Activated naive CD4-positive, alpha-beta T cell treated with anti-CD3 and anti-CD28 coated beads, Interleukin-2, amount 50 U/mL, for 72 hours (primary cell): Measurements from ENCODE around the gene PAMR1. TPM values are rescaled to one million over a fixed set of nuclear protein-coding genes. Genes with fewer than 3 reads are reported as not detected.
"Not testable (repeated sequence)": the region's sequence is repeated elsewhere in the genome, so short reads cannot be mapped to it uniquely, and the experiment has no call there.

Source experiments
- ATAC-seq, 2 donors: fragments of 150-1000 bp; cut with Tn5 transposase; 2 replicates each; pipeline ENCODE4 v1.10.0; 2021; ENCODE audit warnings: mild to moderate bottlenecking in 2 of 2, moderate library complexity in 2 of 2
- DNase-seq, 2 donors: peaks; one replicate each; pipeline ENCODE4 v3.0.0; 2021 to 2022; ENCODE audit warnings: low spot score in 2 of 2
- H3K27ac Mint-ChIP-seq, 2 donors: one replicate each; pipeline ENCODE4 v1.8.0; 2022; ENCODE audit warnings: mild to moderate bottlenecking in 2 of 2, mixed read lengths in 2 of 2
- H3K36me3 Mint-ChIP-seq, 2 donors: one replicate each; pipeline ENCODE4 v1.8.0; 2022; ENCODE audit warnings: mixed read lengths in 2 of 2
- H3K9me3 Mint-ChIP-seq, 2 donors: one replicate each; pipeline ENCODE4 v1.8.0; 2022; ENCODE audit warnings: mixed read lengths in 2 of 2
- total RNA-seq, 2 donors: library from RNA; stranded (reverse); gene quantifications; one replicate each; pipeline ENCODE4 v1.2.3, GENCODE V29; 2022

The PAMR1 gene
- total RNA-seq, 2 donors from 2014 or later, result not detected

DNA sequence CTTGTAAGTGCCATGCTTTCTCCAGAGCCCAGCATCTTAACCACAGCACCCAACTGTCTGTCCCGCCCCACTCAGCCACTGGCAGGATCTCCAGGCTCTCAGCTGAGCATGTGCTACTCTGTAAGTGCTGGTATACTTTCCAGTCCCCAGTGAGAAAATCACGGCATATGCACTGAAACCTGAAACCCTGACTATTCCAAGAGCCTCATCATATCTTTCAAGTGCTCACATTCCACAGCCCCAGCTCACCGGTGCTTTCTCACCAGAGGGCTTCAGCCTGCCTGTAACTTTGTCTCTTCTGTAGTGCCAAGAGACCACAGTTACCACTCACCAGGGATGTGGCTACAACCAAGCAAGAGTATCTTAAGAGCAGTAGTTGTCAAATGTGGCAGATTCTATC, 24.4 kb upstream of the PAMR1 start:
- no peak for ATAC-seq
- H3K36me3 Mint-ChIP-seq, result no peaks in the 10 kb centered on the region

GRCh38 chr11:35548925-35549561, 23.6 kb upstream of the PAMR1 start:
- Mint-ChIP-seq H3K9me3 (no peaks in the 10 kb centered on the region), H3K27ac (no peak overlapping the region), H3K36me3 (no peaks in the 10 kb centered on the region)
- no peak for ATAC-seq
- DNase-seq, result no peak

More for the DNA sequence above, 24.4 kb upstream of the PAMR1 start:
- no peak for DNase-seq
- no peaks in the 10 kb centered on the region for H3K9me3 Mint-ChIP-seq
- H3K27ac Mint-ChIP-seq, result no peak overlapping the region

DNA sequence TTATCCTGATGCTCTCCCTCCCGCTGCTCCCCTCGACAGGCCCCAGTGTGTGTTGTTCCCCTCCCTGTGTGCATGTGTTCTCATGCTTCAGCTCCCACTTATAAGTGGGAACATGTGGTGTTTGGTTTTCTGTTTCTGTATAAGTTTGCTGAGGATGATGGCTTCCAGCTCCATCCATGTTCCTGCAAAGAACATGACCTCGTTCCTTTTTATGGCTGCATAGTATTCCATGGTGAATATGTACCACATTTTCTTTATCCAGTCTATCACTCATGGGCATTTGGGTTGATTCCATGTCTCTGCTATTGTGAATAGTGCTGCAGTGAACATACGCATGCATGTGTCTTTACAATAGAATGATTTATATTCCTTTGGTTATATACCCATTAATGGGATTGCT, 22.6 kb upstream of the PAMR1 start:
- DNase-seq, ATAC-seq, H3K36me3 Mint-ChIP-seq, H3K27ac Mint-ChIP-seq, H3K9me3 Mint-ChIP-seq: not testable (repeated sequence)

DNA sequence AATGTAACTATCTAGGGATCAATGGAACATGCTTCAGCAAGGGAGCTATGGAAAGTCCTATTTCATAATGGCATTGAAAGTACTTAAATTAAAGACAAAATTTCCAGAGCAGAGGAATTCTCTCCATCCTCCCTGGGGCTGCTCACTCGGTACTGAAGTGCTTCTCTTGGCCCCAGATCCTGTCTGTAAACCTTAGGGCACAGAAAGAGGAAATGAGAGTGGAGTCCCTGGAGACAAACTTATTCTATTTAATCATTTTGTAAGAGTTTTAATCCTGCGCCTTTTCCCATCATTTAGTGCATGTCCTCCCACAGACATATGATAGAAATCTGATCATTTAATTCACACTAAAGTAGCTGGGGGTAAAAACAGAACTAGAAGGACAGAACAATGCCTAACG, 20.9 kb upstream of the PAMR1 start:
- ATAC-seq, result no peak
- DNase-seq, result no peak
- Mint-ChIP-seq H3K9me3 (no peaks in the 10 kb centered on the region), H3K27ac (no peak overlapping the region), H3K36me3 (no peaks in the 10 kb centered on the region)

DNA sequence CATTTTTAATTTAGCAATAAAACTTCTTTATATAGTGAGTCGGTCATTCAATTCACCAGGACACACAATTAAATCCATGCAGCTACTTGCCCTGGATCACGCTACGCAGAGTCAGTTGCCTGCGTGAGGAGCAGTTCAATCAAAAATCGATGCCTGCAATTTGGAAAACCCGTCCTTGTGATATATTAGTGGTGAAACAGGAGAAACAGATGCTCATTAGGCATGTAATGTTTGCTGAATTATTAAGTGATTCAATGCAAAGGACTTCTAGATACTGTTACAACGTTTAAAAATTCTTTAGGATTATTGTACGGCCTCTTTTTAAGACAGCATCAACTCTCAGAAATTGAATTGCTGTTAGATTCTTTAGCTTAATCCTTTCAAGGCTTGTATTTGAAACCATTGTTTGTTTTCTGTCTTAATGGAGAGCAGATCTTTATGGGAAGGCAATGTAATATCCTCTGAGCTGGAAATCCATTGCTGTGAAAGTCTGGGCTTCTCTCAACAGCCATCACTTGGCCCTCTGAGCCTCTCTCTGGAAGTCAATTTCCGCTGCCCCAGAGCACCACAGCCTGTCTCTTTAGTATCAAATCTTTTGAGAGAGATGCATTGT, 20.1 kb upstream of the PAMR1 start:
- DNase-seq (no peak), ATAC-seq (no peak)
- Mint-ChIP-seq H3K27ac (no peak overlapping the region), H3K9me3 (no peaks in the 10 kb centered on the region), H3K36me3 (no peaks in the 10 kb centered on the region)

GRCh38 chr11:35543481-35543880, 18.1 kb upstream of the PAMR1 start:
- no peak overlapping the region for H3K27ac Mint-ChIP-seq
- no peak for ATAC-seq
- H3K9me3 Mint-ChIP-seq, result no peaks in the 10 kb centered on the region
- DNase-seq, result no peak
- H3K36me3 Mint-ChIP-seq, result no peaks in the 10 kb centered on the region

DNA sequence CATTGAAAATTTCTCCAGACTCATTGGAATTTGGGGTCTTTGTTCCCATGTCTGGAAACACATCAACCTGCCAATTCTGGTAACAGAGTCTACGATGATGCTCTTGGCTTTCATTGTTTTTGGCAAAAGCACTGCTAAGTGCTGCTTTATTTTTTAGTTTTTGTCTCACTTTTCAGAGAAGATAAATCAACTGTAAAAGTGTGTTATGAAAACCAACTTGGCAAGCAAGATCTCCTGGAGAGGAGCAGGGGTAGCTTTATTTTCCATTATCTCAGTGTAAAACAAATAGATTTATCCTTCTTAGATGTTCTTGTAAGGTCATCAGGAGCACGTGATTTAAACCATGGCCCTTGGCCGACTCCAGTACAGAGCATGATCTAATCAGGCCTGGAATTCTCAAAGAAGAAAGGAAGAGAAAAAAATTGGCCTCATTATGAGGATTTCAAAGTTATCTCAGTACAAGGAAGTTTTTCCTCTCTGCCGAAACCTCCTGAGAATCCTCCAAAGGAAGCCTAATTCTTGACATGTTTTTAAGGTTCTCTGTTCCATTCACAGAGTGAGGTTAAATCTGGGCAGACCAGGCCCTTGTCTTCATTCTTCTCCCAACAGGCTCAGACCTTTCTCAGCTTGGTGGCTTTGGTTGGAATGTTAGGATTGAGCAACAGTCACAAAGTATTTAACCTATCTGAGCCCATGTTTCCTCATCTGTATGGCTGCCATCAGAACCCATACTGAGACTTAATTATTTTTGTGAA, 16.4 kb upstream of the PAMR1 start:
- DNase-seq, result no peak
- Mint-ChIP-seq H3K27ac (no peak overlapping the region), H3K36me3 (no peaks in the 10 kb centered on the region), H3K9me3 (no peaks in the 10 kb centered on the region)
- no peak for ATAC-seq

- DNase-seq, result no peak
- no peak overlapping the region for H3K27ac Mint-ChIP-seq
- no peak for ATAC-seq
- no peaks in the 10 kb centered on the region for H3K9me3 Mint-ChIP-seq
- no peaks in the 10 kb centered on the region for H3K36me3 Mint-ChIP-seq
These were observed 15.1 kb upstream of the PAMR1 start for GRCh38 chr11:35540526-35540925.

DNA sequence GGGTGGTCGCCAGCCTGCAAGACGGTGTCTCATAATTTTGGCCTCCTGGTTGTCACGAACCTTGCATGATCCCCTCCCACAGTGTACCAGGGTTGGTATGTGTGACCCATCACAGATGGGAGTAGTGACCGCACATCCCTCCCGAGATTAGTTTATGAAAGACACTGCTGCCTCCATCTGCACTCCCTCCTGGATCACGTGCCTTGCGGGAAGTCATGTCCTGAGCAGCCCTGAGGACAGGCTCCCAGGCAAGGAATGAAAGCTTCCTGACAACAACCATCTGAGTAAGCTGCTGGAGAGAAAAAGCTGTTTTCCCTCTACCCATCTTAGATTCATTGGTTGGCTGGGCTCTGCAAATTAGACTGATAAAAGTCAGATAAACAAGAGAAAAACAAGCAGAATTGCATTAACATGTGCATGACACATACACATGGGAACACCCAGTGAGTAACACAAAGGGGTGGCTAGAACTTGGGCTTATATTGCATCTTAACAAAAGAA, 14.4 kb upstream of the PAMR1 start:
- H3K36me3 Mint-ChIP-seq, result no peaks in the 10 kb centered on the region
- H3K9me3 Mint-ChIP-seq, result no peaks in the 10 kb centered on the region
- H3K27ac Mint-ChIP-seq, result no peak overlapping the region
- ATAC-seq (no peak), DNase-seq (no peak)

GRCh38 chr11:35539256-35539655, 13.8 kb upstream of the PAMR1 start:
- Mint-ChIP-seq H3K27ac (no peak overlapping the region), H3K9me3 (no peaks in the 10 kb centered on the region), H3K36me3 (no peaks in the 10 kb centered on the region)
- DNase-seq, result no peak
- no peak for ATAC-seq

- ATAC-seq (no peak), DNase-seq (no peak)
- Mint-ChIP-seq H3K9me3 (no peaks in the 10 kb centered on the region), H3K36me3 (no peaks in the 10 kb centered on the region), H3K27ac (no peak overlapping the region)
These were observed 11.1 kb upstream of the PAMR1 start for GRCh38 chr11:35536470-35536869.

DNA sequence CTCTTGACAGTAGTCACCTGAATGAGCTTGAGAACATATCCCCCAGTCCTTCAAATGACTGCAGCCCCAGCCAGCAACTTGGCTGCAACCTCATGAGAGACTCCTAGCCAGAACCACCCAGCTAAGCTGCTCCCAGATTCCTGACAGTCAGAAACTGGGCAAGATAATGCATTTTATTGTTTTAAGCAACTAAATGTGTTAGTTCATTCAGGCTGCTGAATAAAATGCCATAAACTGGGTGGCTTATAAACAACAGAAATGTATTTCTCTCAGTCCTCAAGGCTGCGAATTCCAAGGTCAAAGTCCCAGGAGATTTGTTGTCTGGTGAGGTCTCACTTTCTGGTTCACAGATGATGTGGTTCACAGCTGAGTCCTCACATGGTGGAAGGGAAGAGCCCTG, 5.8 kb upstream of the PAMR1 start:
- H3K36me3 Mint-ChIP-seq, result no peaks in the 10 kb centered on the region
- no peak for ATAC-seq
- DNase-seq, result no peak
- no peak overlapping the region for H3K27ac Mint-ChIP-seq
- H3K9me3 Mint-ChIP-seq, result no peaks in the 10 kb centered on the region

DNA sequence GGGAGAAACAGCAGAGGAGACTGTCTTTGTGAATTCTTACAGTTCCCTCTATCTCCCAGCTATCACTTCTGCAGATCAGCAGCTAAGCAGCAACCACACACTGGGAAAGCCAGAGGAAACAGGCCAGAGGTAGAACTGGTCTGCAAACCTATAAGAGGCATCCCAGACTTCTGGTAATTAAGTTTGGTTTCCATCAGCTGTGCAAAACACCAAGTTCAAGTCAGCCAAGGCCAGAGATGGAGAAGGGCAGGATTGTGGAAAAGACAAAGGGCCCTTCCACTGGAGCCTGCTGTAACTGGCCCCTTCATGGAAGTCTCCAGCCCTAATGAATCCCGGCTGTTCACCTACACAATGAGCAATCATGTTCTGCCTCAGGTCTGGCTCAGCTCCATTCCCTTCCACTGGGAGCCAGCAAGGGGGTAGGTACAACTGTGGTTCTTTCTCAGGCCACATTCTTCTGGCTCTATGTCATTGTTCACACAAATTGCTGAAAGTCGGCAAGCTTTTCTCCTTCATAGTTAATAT, 4.6 kb upstream of the PAMR1 start:
- no peak for ATAC-seq
- no peaks in the 10 kb centered on the region for H3K9me3 Mint-ChIP-seq

GRCh38 chr11:35526370-35526792, 965 bp upstream of the PAMR1 start:
- H3K27ac Mint-ChIP-seq, result no peak overlapping the region
- ATAC-seq (peak in 1 of 2 donors; percentile 58), DNase-seq (no peak)
- H3K36me3 Mint-ChIP-seq, result no peaks in the 10 kb centered on the region
- no peaks in the 10 kb centered on the region for H3K9me3 Mint-ChIP-seq

More for the DNA sequence above, 4.6 kb upstream of the PAMR1 start:
- Mint-ChIP-seq H3K36me3 (no peaks in the 10 kb centered on the region), H3K27ac (no peak overlapping the region)
- no peak for DNase-seq

GRCh38 chr11:35524780-35525179, 636 bp downstream of the PAMR1 start:
- no peak for ATAC-seq
- Mint-ChIP-seq H3K9me3 (no peaks in the 10 kb centered on the region), H3K27ac (no peak overlapping the region), H3K36me3 (no peaks in the 10 kb centered on the region)
- no peak for DNase-seq

- DNase-seq (no peak), ATAC-seq (no peak)
- Mint-ChIP-seq H3K27ac (no peak overlapping the region), H3K36me3 (no peaks in the 10 kb centered on the region), H3K9me3 (no peaks in the 10 kb centered on the region)
These were observed 1.6 kb downstream of the PAMR1 start for GRCh38 chr11:35523861-35524260.

- ATAC-seq (no peak), DNase-seq (no peak)
- Mint-ChIP-seq H3K9me3 (no peaks in the 10 kb centered on the region), H3K36me3 (no peaks in the 10 kb centered on the region), H3K27ac (no peak overlapping the region)
These were observed 2.1 kb downstream of the PAMR1 start for GRCh38 chr11:35523331-35523768.
